ENCODE data around the gene FNDC3B. TPM values are rescaled to one million over a fixed set of nuclear protein-coding genes. Genes with fewer than 3 reads are reported as not detected.

FNDC3B gene
- total and polyA plus RNA-seq, 7 donors = 16.2 to 93.9 (median 50.3) TPM

GRCh38 chr3:172157564-172158258, 118.3 kb downstream of the FNDC3B start:
- H3K27ac ChIP-seq = no peak overlapping the region
- H3K27me3 ChIP-seq = no peaks in the 10 kb centered on the region
- 94 to 95% methylated on average over 3 of the region's 3 CpGs for WGBS, 2 donors
- H3K4me3 ChIP-seq = no peak overlapping the region
- no peak for DNase-seq
- H3K36me3 ChIP-seq = no peaks in the 10 kb centered on the region
- intact Hi-C loops (cut with DNase I) = no loop called here
- no peaks in the 10 kb centered on the region for H3K9me3 ChIP-seq
- peaks cover 2 to 59% (median 44%) of the 10 kb centered on the region in 4 donors for H3K4me1 ChIP-seq
- TF ChIP-seq EP300 (IDR thresholded peaks at IDR 0.05) (no peak), POLR2AphosphoS5 (IDR thresholded peaks at IDR 0.05) (no peak), CTCF (IDR thresholded peaks at IDR 0.05) (no peak), POLR2A (IDR thresholded peaks at IDR 0.05) (no peak)

- H3K36me3 ChIP-seq = no peaks in the 10 kb centered on the region
- peaks cover 0 to 50% (median 34%) of the 10 kb centered on the region in 4 donors for H3K4me1 ChIP-seq
- intact Hi-C loops (cut with DNase I) = no loop called here
- H3K27ac ChIP-seq = no peak overlapping the region
- H3K27me3 ChIP-seq = no peaks in the 10 kb centered on the region
- H3K4me3 ChIP-seq = no peak overlapping the region
- no peak for TF ChIP-seq POLR2A (IDR thresholded peaks at IDR 0.05)
- no peak for TF ChIP-seq EP300 (IDR thresholded peaks at IDR 0.05)
- no peak for TF ChIP-seq POLR2AphosphoS5 (IDR thresholded peaks at IDR 0.05)
- no peak for TF ChIP-seq CTCF (IDR thresholded peaks at IDR 0.05)
- DNase-seq = no peak
- no peaks in the 10 kb centered on the region for H3K9me3 ChIP-seq
- WGBS, 2 donors = 94 to 97% methylated on average over 4 of the region's 4 CpGs
Observed at GRCh38 chr3:172158741-172159140, 119.4 kb downstream of the FNDC3B start.

GRCh38 chr3:172159376-172159775, 120.0 kb downstream of the FNDC3B start:
- no peak for TF ChIP-seq POLR2A (IDR thresholded peaks at IDR 0.05)
- TF ChIP-seq POLR2AphosphoS5 (IDR thresholded peaks at IDR 0.05) = no peak
- no peak for TF ChIP-seq EP300 (IDR thresholded peaks at IDR 0.05)
- no peak for TF ChIP-seq CTCF (IDR thresholded peaks at IDR 0.05)
- Histone ChIP-seq H3K27ac (no peak overlapping the region), H3K4me3 (no peak overlapping the region), H3K27me3 (no peaks in the 10 kb centered on the region), H3K9me3 (no peaks in the 10 kb centered on the region), H3K36me3 (no peaks in the 10 kb centered on the region), H3K4me1 (peaks cover 0 to 43% (median 29%) of the 10 kb centered on the region in 4 donors)
- WGBS, 2 donors = 82 to 83% methylated on average over 1 of the region's 1 CpG
- intact Hi-C loops (cut with DNase I) = no loop called here
- DNase-seq = no peak

- no peaks in the 10 kb centered on the region for H3K27me3 ChIP-seq
- no peak for DNase-seq
- H3K27ac ChIP-seq = peak overlapping the region in 3 of 4 donors; percentile 13 to 50 (median 21)
- H3K4me3 ChIP-seq = no peak overlapping the region
- WGBS, 2 donors = 63 to 80% methylated on average over 4 of the region's 4 CpGs
- intact Hi-C loops (cut with DNase I) = no loop called here
- H3K4me1 ChIP-seq = peaks cover 0 to 37% (median 23%) of the 10 kb centered on the region in 4 donors
- H3K36me3 ChIP-seq = no peaks in the 10 kb centered on the region
- no peaks in the 10 kb centered on the region for H3K9me3 ChIP-seq
- TF ChIP-seq POLR2AphosphoS5 (IDR thresholded peaks at IDR 0.05) = peak in 1 of 4 donors; percentile 10
- no peak for TF ChIP-seq EP300 (IDR thresholded peaks at IDR 0.05)
- no peak for TF ChIP-seq CTCF (IDR thresholded peaks at IDR 0.05)
- TF ChIP-seq POLR2A (IDR thresholded peaks at IDR 0.05) = no peak
Observed at GRCh38 chr3:172159962-172160538, 120.7 kb downstream of the FNDC3B start.
